Lung (tissue), 12 donors: ENCODE data around the gene USP48. TPM values are rescaled to one million over a fixed set of nuclear protein-coding genes. Genes with fewer than 3 reads are reported as not detected.

Source experiments
- ATAC-seq: fragments of 200-7000 bp; cut with Tn5 transposase; one replicate; pipeline ENCODE4 v1.9.1; 2020; ENCODE audit warnings: moderate number of reproducible peaks; ENCODE audit not compliant: insufficient read depth, low FRiP score
- DNase-seq, 3 donors: peaks; one replicate each; pipeline ENCODE4 v3.0.0-alpha.2; 2013 to 2017
- H3K27ac ChIP-seq, 2 donors: one replicate each; pipeline ENCODE4 v1.5.1; 2013; ENCODE audit warnings: mild to moderate bottlenecking in 2 of 2, moderate library complexity in 2 of 2, control low read depth in 1 of 2, inconsistent platforms in 1 of 2, low read depth in 1 of 2, low read length in 1 of 2
- H3K27me3 ChIP-seq, 3 donors: one replicate each; pipeline ENCODE4 v1.5.1; 2013; ENCODE audit warnings: low read length in 2 of 3; ENCODE audit not compliant: control insufficient read depth in 3 of 3, insufficient read depth in 3 of 3
- H3K36me3 ChIP-seq, 4 donors: one replicate each; pipeline ENCODE4 v1.5.1; 2013; ENCODE audit warnings: low read length in 4 of 4, mild to moderate bottlenecking in 1 of 4, moderate library complexity in 1 of 4; ENCODE audit not compliant: control insufficient read depth in 4 of 4, insufficient read depth in 4 of 4
- H3K4me1 ChIP-seq, 5 donors: one replicate each; pipeline ENCODE4 v1.5.1; 2013; ENCODE audit warnings: low read length in 5 of 5, mild to moderate bottlenecking in 2 of 5, moderate library complexity in 1 of 5; ENCODE audit not compliant: control insufficient read depth in 5 of 5, insufficient read depth in 5 of 5
- H3K4me3 ChIP-seq: one replicate; pipeline ENCODE4 v1.5.1; 2013; ENCODE audit warnings: mild to moderate bottlenecking, control low read depth, moderate library complexity
- H3K9ac ChIP-seq, 2 donors: one replicate each; pipeline ENCODE4 v1.5.1; 2013; ENCODE audit warnings: low read length in 2 of 2, control low read depth in 1 of 2; ENCODE audit not compliant: insufficient read depth in 1 of 2
- H3K9me3 ChIP-seq, 4 donors: one replicate each; pipeline ENCODE4 v1.5.1; 2013; ENCODE audit warnings: low read length in 3 of 4, mild to moderate bottlenecking in 1 of 4, moderate library complexity in 1 of 4; ENCODE audit not compliant: control insufficient read depth in 4 of 4, insufficient read depth in 3 of 4
- WGBS, 2 donors: extraction: QIAGEN DNeasy Blood & Tissue Kit; methylation state at CpG; one replicate each; pipeline ENCODE4 v1.1.7; 2013; 5-methylcytosine and 5-hydroxymethylcytosine counted together
- polyA plus RNA-seq, 2 donors: library from polyadenylated mRNA; stranded (reverse); fragments of 200-250 nt; gene quantifications; one replicate each; pipeline ENCODE4 v1.2.1, GENCODE V29; 2013
- total RNA-seq, 2 donors: library from RNA; depleted of rRNA in 1 of 2; stranded (reverse); fragments of >200 nt in 1 of 2; gene quantifications; one replicate each; pipeline ENCODE4 v1.2.1, GENCODE V29; 2014 to 2021
- TF ChIP-seq, protein P1 (sequence below): IDR thresholded peaks from 2 replicates; pipeline ENCODE4 v1.5.1; 2012; ENCODE audit warnings: mild to moderate bottlenecking; ENCODE audit errors: control extremely low read depth, extremely low read depth
- donor health status: control.
- donor health status: control.
- donor health status: Bipolar disorder and iron deficiency.
- donor health status: healthy.
- donor health status: DM: yes; HTN: yes; CAD: no.

Gene USP48
- total and polyA plus RNA-seq, 4 donors, result 15.6 to 107 (median 33.5) TPM

- H3K4me3 ChIP-seq, result no peak overlapping the region
Observed at GRCh38 chr1:21662426-21663247, 120.3 kb downstream of the USP48 start.

GRCh38 chr1:21661886-21662285 lies 121.1 kb downstream of the USP48 start:
- Histone ChIP-seq H3K27me3 (peaks cover 0 to 4% (median 2%) of the 10 kb centered on the region in 3 donors), H3K36me3 (no peaks in the 10 kb centered on the region), H3K27ac (no peak overlapping the region), H3K4me1 (peaks cover 0 to 4% (median 0%) of the 10 kb centered on the region in 5 donors), H3K9me3 (no peaks in the 10 kb centered on the region), H3K4me3 (no peak overlapping the region), H3K9ac (no peak overlapping the region)
- 79 to 86% methylated on average over 5 of the region's 5 CpGs for WGBS, 2 donors
- TF ChIP-seq, protein P1, sequence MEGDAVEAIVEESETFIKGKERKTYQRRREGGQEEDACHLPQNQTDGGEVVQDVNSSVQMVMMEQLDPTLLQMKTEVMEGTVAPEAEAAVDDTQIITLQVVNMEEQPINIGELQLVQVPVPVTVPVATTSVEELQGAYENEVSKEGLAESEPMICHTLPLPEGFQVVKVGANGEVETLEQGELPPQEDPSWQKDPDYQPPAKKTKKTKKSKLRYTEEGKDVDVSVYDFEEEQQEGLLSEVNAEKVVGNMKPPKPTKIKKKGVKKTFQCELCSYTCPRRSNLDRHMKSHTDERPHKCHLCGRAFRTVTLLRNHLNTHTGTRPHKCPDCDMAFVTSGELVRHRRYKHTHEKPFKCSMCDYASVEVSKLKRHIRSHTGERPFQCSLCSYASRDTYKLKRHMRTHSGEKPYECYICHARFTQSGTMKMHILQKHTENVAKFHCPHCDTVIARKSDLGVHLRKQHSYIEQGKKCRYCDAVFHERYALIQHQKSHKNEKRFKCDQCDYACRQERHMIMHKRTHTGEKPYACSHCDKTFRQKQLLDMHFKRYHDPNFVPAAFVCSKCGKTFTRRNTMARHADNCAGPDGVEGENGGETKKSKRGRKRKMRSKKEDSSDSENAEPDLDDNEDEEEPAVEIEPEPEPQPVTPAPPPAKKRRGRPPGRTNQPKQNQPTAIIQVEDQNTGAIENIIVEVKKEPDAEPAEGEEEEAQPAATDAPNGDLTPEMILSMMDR, result no peak
- ATAC-seq (no peak), DNase-seq (no peak)

More at GRCh38 chr1:21662426-21663247, 120.3 kb downstream of the USP48 start:
- no peaks in the 10 kb centered on the region for H3K36me3 ChIP-seq
- no peak overlapping the region for H3K27ac ChIP-seq
- H3K27me3 ChIP-seq, result peaks cover 0 to 4% (median 2%) of the 10 kb centered on the region in 3 donors
- H3K9ac ChIP-seq, result no peak overlapping the region
- ATAC-seq, result no peak
- TF ChIP-seq, protein P1, result no peak
- H3K9me3 ChIP-seq, result no peaks in the 10 kb centered on the region
- DNase-seq, result no peak
- 75 to 89% methylated on average over 6 of the region's 6 CpGs for WGBS, 2 donors
- H3K4me1 ChIP-seq, result peaks cover 0 to 4% (median 0%) of the 10 kb centered on the region in 5 donors

- H3K36me3 ChIP-seq, result no peaks in the 10 kb centered on the region
- WGBS, 2 donors, result 45 to 50% methylated on average over 4 of the region's 4 CpGs
- TF ChIP-seq, protein P1, result no peak
- no peak overlapping the region for H3K9ac ChIP-seq
- H3K27me3 ChIP-seq, result peaks cover 0 to 4% (median 2%) of the 10 kb centered on the region in 3 donors
- DNase-seq, result no peak
- H3K4me3 ChIP-seq, result no peak overlapping the region
- no peak overlapping the region for H3K27ac ChIP-seq
- H3K4me1 ChIP-seq, result peaks cover 0 to 7% (median 0%) of the 10 kb centered on the region in 5 donors
- H3K9me3 ChIP-seq, result no peaks in the 10 kb centered on the region
- no peak for ATAC-seq
Observed at GRCh38 chr1:21659924-21660326, 123.0 kb downstream of the USP48 start.
